ENCODE data around the gene TMX2.

DNA sequence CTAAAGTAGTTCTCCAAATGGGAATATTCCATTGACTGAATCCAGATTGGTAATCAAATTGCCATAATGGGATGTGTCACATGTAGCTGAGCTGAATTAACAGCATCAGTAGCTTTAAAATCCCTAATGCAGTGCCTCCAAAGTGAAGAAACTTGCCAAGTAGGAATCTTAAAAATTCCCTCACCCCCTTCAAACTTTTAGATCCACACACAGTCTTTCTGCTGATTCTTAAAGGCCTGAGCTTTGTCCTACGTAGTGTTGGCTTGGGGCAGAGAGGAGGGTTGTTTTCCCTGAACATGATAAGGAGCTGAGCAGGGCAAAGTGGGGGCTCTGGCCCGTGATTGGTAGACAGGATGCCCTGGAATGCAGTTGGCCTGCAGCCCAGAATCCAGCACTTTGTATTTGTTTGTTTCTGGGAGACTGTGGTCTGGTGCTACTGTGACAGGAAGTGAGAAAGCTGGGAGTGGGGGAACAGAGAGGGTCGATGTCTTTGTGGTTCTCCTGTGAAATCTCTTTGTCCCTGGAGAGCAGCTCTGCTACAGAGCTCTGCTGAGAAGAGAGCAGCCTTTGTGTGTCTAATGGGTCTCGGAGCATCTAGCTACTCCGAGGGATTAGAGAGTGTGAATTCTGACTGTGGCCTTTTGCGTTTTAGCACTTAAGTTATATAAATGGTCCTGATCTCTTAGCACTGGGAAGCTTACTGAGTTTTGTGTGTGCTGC, 66.1 kb downstream of the TMX2 start:
- TF ChIP-seq POLR2AphosphoS5 (IDR thresholded peaks at IDR 0.05; ENCODE audit: borderline replicate concordance, low read depth, low read length) (peak; percentile 55; the same call in 1 of the 2 replicates), EZH2 (IDR thresholded peaks at IDR 0.05) (no peak), FOXP2 (optimal IDR thresholded peaks at IDR 0.05; ENCODE audit: control extremely low read depth, extremely low read length, insufficient read depth) (peak; percentile 99)
